Brain microvascular endothelial cell (primary cell): Measurements from ENCODE around the gene SLC35F2.

ENCODE experiments used
- DNase-seq: peaks from one replicate; pipeline ENCODE4 v3.0.0-alpha.2; 2020
- H3K27ac ChIP-seq: fragments of 250-450 bp; sonication (Bioruptor Pico); 2 replicates; pipeline ENCODE4 v1.5.1; 2020; ENCODE audit warnings: mild to moderate bottlenecking, moderate library complexity
- H3K27me3 ChIP-seq: fragments of 250-450 bp; sonication (Bioruptor Pico); replicated peaks from 2 replicates; pipeline ENCODE4 v1.5.1; 2020; ENCODE audit warnings: mild to moderate bottlenecking
- H3K36me3 ChIP-seq: fragments of 250-450 bp; sonication (Bioruptor Pico); replicated peaks from 2 replicates; pipeline ENCODE4 v1.5.1; 2020; ENCODE audit warnings: mild to moderate bottlenecking
- H3K4me3 ChIP-seq: 2 replicates; pipeline ENCODE4 v1.5.1; 2011; ENCODE audit warnings: low read depth, mild to moderate bottlenecking, control low read depth, low read length, moderate library complexity
- CTCF ChIP-seq: IDR thresholded peaks from 2 replicates; pipeline ENCODE4 v1.5.1; 2011; ENCODE audit warnings: low read depth, mild to moderate bottlenecking, moderate library complexity, low read length, control low read depth, inconsistent platforms; ENCODE audit errors: missing control alignments
- in situ Hi-C: cut with HindIII; loops from 2 replicates; pipeline ENCODE4 v1.10.0; 2017; ENCODE audit warnings: low sequenced_read_pairs, low pct_ligation_motif_present

Gene SLC35F2

GRCh38 chr11:107819361-107820014 lies 39.1 kb downstream of the SLC35F2 start:
- peak; percentile 40 for DNase-seq
- H3K27ac ChIP-seq, result peak overlapping the region; percentile 24
- TF ChIP-seq CTCF, result no peak
- H3K27me3 ChIP-seq, result no peaks in the 10 kb centered on the region
- H3K4me3 ChIP-seq, result no peak overlapping the region
- in situ Hi-C loops, result no loop called here
- H3K36me3 ChIP-seq, result no peaks in the 10 kb centered on the region

- Histone ChIP-seq H3K27ac (no peak overlapping the region), H3K4me3 (no peak overlapping the region), H3K36me3 (no peaks in the 10 kb centered on the region), H3K27me3 (no peaks in the 10 kb centered on the region)
- TF ChIP-seq CTCF, result no peak
- DNase-seq, result no peak
- in situ Hi-C loops, result no loop called here
Measured at GRCh38 chr11:107818491-107818890, 40.1 kb downstream of the SLC35F2 start.

GRCh38 chr11:107816028-107816427 lies 42.6 kb downstream of the SLC35F2 start:
- Histone ChIP-seq H3K27me3 (no peaks in the 10 kb centered on the region), H3K36me3 (no peaks in the 10 kb centered on the region), H3K27ac (no peak overlapping the region), H3K4me3 (no peak overlapping the region)
- DNase-seq, result no peak
- no peak for TF ChIP-seq CTCF
- in situ Hi-C loops, result no loop called here

- no peak for DNase-seq
- Histone ChIP-seq H3K27me3 (no peaks in the 10 kb centered on the region), H3K27ac (no peak overlapping the region), H3K4me3 (no peak overlapping the region), H3K36me3 (peaks cover 5% of the 10 kb centered on the region)
- no peak for TF ChIP-seq CTCF
- in situ Hi-C loops, result no loop called here
Measured at GRCh38 chr11:107810875-107811274, 47.7 kb downstream of the SLC35F2 start.

- H3K27me3 ChIP-seq, result no peaks in the 10 kb centered on the region
- no peak for DNase-seq
- in situ Hi-C loops, result no loop called here
- no peak overlapping the region for H3K27ac ChIP-seq
- TF ChIP-seq CTCF, result no peak
- no peak overlapping the region for H3K4me3 ChIP-seq
- H3K36me3 ChIP-seq, result peaks cover 8% of the 10 kb centered on the region
Measured at GRCh38 chr11:107808521-107808920, 50.1 kb downstream of the SLC35F2 start.

- no peak overlapping the region for H3K4me3 ChIP-seq
- H3K36me3 ChIP-seq, result peaks cover 11% of the 10 kb centered on the region
- in situ Hi-C loops, result no loop called here
- DNase-seq, result no peak
- no peaks in the 10 kb centered on the region for H3K27me3 ChIP-seq
- H3K27ac ChIP-seq, result no peak overlapping the region
- TF ChIP-seq CTCF, result no peak
Measured at GRCh38 chr11:107804971-107805370, 53.6 kb downstream of the SLC35F2 start.
